ENCODE measurements around the gene FKBP1A.
A peak's percentile ranks its signal among the peaks of the same experiment; 100 is the strongest.

Gene FKBP1A

GRCh38 chr20:1327827-1328679, 64.8 kb downstream of the FKBP1A start:
- TF ChIP-seq, protein P1, sequence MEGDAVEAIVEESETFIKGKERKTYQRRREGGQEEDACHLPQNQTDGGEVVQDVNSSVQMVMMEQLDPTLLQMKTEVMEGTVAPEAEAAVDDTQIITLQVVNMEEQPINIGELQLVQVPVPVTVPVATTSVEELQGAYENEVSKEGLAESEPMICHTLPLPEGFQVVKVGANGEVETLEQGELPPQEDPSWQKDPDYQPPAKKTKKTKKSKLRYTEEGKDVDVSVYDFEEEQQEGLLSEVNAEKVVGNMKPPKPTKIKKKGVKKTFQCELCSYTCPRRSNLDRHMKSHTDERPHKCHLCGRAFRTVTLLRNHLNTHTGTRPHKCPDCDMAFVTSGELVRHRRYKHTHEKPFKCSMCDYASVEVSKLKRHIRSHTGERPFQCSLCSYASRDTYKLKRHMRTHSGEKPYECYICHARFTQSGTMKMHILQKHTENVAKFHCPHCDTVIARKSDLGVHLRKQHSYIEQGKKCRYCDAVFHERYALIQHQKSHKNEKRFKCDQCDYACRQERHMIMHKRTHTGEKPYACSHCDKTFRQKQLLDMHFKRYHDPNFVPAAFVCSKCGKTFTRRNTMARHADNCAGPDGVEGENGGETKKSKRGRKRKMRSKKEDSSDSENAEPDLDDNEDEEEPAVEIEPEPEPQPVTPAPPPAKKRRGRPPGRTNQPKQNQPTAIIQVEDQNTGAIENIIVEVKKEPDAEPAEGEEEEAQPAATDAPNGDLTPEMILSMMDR (IDR thresholded peaks at IDR 0.05; ENCODE audit: low read depth, low read length): no peak
- no peak overlapping the region for H3K4me3 ChIP-seq (ENCODE audit: low read depth, low read length)

DNA sequence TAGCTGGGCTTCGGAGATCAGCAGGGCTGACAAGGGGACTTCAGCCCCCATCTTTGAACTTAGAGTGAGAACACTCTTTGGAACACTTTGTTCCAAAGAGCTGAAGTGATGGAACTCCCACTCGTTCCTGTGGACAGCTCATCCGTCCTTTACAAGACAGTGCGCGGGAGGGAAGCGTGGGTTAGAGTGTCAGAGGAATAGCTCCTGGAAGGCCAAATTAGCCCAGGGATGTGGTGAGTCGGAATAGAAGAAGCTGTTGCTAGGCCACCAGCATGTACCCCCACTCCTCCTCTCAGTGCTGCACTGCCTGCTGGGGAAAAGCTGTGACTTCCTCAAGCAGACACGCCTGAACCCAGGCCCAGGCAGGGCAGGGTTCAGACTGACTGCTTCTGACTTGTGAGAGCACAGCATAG, 65.6 kb downstream of the FKBP1A start:
- Histone ChIP-seq H3K36me3 (peaks cover 5% of the 10 kb centered on the region; the same call in 1 of the 2 replicates), H3K27ac (no peak overlapping the region), H3K4me3 (ENCODE audit: low read depth, low read length) (no peak overlapping the region), H3K9me3 (ENCODE audit: severe bottlenecking) (no peaks in the 10 kb centered on the region), H3K27me3 (ENCODE audit: insufficient read depth, low read depth, severe bottlenecking) (no peaks in the 10 kb centered on the region)
- DNase-seq: no peak
- TF ChIP-seq, protein P1 (IDR thresholded peaks at IDR 0.05; ENCODE audit: low read depth, low read length): no peak

More at GRCh38 chr20:1327827-1328679, 64.8 kb downstream of the FKBP1A start:
- DNase-seq: no peak
- Histone ChIP-seq H3K27me3 (ENCODE audit: insufficient read depth, low read depth, severe bottlenecking) (no peaks in the 10 kb centered on the region), H3K36me3 (peaks cover 10% of the 10 kb centered on the region), H3K9me3 (ENCODE audit: severe bottlenecking) (no peaks in the 10 kb centered on the region), H3K27ac (no peak overlapping the region)

- Histone ChIP-seq H3K36me3 (peaks cover 5% of the 10 kb centered on the region; the same call in 1 of the 2 replicates), H3K27me3 (ENCODE audit: insufficient read depth, low read depth, severe bottlenecking) (no peaks in the 10 kb centered on the region), H3K9me3 (ENCODE audit: severe bottlenecking) (no peaks in the 10 kb centered on the region), H3K27ac (peak overlapping the region; percentile 89), H3K4me3 (ENCODE audit: low read depth, low read length) (peak overlapping the region; percentile 97)
- TF ChIP-seq, protein P1 (IDR thresholded peaks at IDR 0.05; ENCODE audit: low read depth, low read length): no peak
- no peak for DNase-seq
Measured at GRCh38 chr20:1326031-1326930, 66.6 kb downstream of the FKBP1A start.

- TF ChIP-seq, protein P1 (IDR thresholded peaks at IDR 0.05; ENCODE audit: low read depth, low read length): no peak
- Histone ChIP-seq H3K27ac (peak overlapping the region; percentile 89), H3K27me3 (ENCODE audit: insufficient read depth, low read depth, severe bottlenecking) (no peaks in the 10 kb centered on the region), H3K9me3 (ENCODE audit: severe bottlenecking) (no peaks in the 10 kb centered on the region), H3K4me3 (ENCODE audit: low read depth, low read length) (peak overlapping the region; percentile 97), H3K36me3 (peaks cover 5% of the 10 kb centered on the region; the same call in 1 of the 2 replicates)
- peak; percentile 97 for DNase-seq
Measured at GRCh38 chr20:1325173-1326030, 67.5 kb downstream of the FKBP1A start.

GRCh38 chr20:1324598-1325172, 68.2 kb downstream of the FKBP1A start:
- H3K36me3 ChIP-seq: peaks cover 5% of the 10 kb centered on the region; the same call in 1 of the 2 replicates
- no peak for DNase-seq
- TF ChIP-seq, protein P1 (IDR thresholded peaks at IDR 0.05; ENCODE audit: low read depth, low read length): no peak
- H3K4me3 ChIP-seq (ENCODE audit: low read depth, low read length): peak overlapping the region; percentile 97
- no peak overlapping the region for H3K27ac ChIP-seq
- H3K9me3 ChIP-seq (ENCODE audit: severe bottlenecking): no peaks in the 10 kb centered on the region
- no peaks in the 10 kb centered on the region for H3K27me3 ChIP-seq (ENCODE audit: insufficient read depth, low read depth, severe bottlenecking)

Measured in WERI-Rb-1 (cell line).